GM19023 (cell line): ENCODE results near the gene FGFR3.
A peak's percentile ranks its signal among the peaks of the same experiment; 100 is the strongest.
"Not testable (repeated sequence)": the region's sequence is repeated elsewhere in the genome, so short reads cannot be mapped to it uniquely, and the experiment has no call there.

Experiments
- ATAC-seq: cut with Tn5 transposase; IDR thresholded peaks from one replicate; pipeline ENCODE4 v1.9.1; 2021; ENCODE audit warnings: mild to moderate bottlenecking, moderate library complexity; ENCODE audit not compliant: unreplicated experiment

Gene FGFR3

GRCh38 chr4:1815096-1815996 is 22.3 kb downstream of the FGFR3 start:
- no peak for ATAC-seq

GRCh38 chr4:1815997-1816860 is 23.1 kb downstream of the FGFR3 start:
- no peak for ATAC-seq

GRCh38 chr4:1819284-1819683 is 26.2 kb downstream of the FGFR3 start:
- no peak for ATAC-seq

GRCh38 chr4:1819816-1820215 is 26.7 kb downstream of the FGFR3 start:
- no peak for ATAC-seq

- no peak for ATAC-seq
Measured at GRCh38 chr4:1821679-1822567, 28.8 kb downstream of the FGFR3 start.

GRCh38 chr4:1822568-1823544 is 29.8 kb downstream of the FGFR3 start:
- ATAC-seq = no peak

GRCh38 chr4:1823545-1823932 is 30.4 kb downstream of the FGFR3 start:
- ATAC-seq = no peak

GRCh38 chr4:1824746-1825145 is 31.7 kb downstream of the FGFR3 start:
- no peak for ATAC-seq

GRCh38 chr4:1825326-1825725 is 32.2 kb downstream of the FGFR3 start:
- no peak for ATAC-seq

GRCh38 chr4:1826531-1827350 is 33.6 kb downstream of the FGFR3 start:
- ATAC-seq = no peak

GRCh38 chr4:1830234-1830633 is 37.1 kb downstream of the FGFR3 start:
- no peak for ATAC-seq

- no peak for ATAC-seq
Measured at GRCh38 chr4:1830642-1831228, 37.6 kb downstream of the FGFR3 start.

GRCh38 chr4:1831331-1831730 is 38.2 kb downstream of the FGFR3 start:
- ATAC-seq = no peak

GRCh38 chr4:1832690-1833089 is 39.6 kb downstream of the FGFR3 start:
- ATAC-seq = no peak

- no peak for ATAC-seq
Measured at GRCh38 chr4:1833307-1834046, 40.4 kb downstream of the FGFR3 start.

- peak; percentile 67 for ATAC-seq
Measured at GRCh38 chr4:1834047-1834775, 41.1 kb downstream of the FGFR3 start.

GRCh38 chr4:1835836-1836235 is 42.7 kb downstream of the FGFR3 start:
- ATAC-seq = not testable (repeated sequence)
